Rectal smooth muscle tissue (tissue), 1 donor: ENCODE measurements around the gene RARB.

Experiments
- H3K27ac ChIP-seq: one replicate; pipeline ENCODE4 v1.7.0; 2013; ENCODE audit warnings: low read depth, low read length, inconsistent platforms
- H3K27me3 ChIP-seq: one replicate; pipeline ENCODE4 v1.7.0; 2013; ENCODE audit warnings: low read length; ENCODE audit not compliant: control insufficient read depth, insufficient read depth
- H3K36me3 ChIP-seq: one replicate; pipeline ENCODE4 v1.7.0; 2013; ENCODE audit warnings: low read length; ENCODE audit not compliant: control insufficient read depth, insufficient read depth
- H3K4me1 ChIP-seq: one replicate; pipeline ENCODE4 v1.7.0; 2013; ENCODE audit warnings: low read length; ENCODE audit not compliant: control insufficient read depth, insufficient read depth
- H3K4me3 ChIP-seq: one replicate; pipeline ENCODE4 v1.7.0; 2013; ENCODE audit warnings: low read length
- H3K9ac ChIP-seq: one replicate; pipeline ENCODE4 v1.7.0; 2013; ENCODE audit warnings: low read length

RARB gene

GRCh38 chr3:25485673-25486072 lies 57.6 kb downstream of the RARB start:
- H3K36me3 ChIP-seq = no peaks in the 10 kb centered on the region
- H3K4me1 ChIP-seq = no peaks in the 10 kb centered on the region
- H3K27me3 ChIP-seq = no peaks in the 10 kb centered on the region
- no peak overlapping the region for H3K27ac ChIP-seq
- H3K4me3 ChIP-seq = no peak overlapping the region
- H3K9ac ChIP-seq = no peak overlapping the region

GRCh38 chr3:25486932-25487331 lies 58.9 kb downstream of the RARB start:
- Histone ChIP-seq H3K27ac (no peak overlapping the region), H3K4me3 (no peak overlapping the region), H3K9ac (no peak overlapping the region), H3K27me3 (no peaks in the 10 kb centered on the region), H3K36me3 (no peaks in the 10 kb centered on the region), H3K4me1 (no peaks in the 10 kb centered on the region)

- Histone ChIP-seq H3K36me3 (no peaks in the 10 kb centered on the region), H3K27ac (no peak overlapping the region), H3K9ac (no peak overlapping the region), H3K4me3 (no peak overlapping the region), H3K4me1 (no peaks in the 10 kb centered on the region), H3K27me3 (no peaks in the 10 kb centered on the region)
These were observed 62.0 kb downstream of the RARB start for GRCh38 chr3:25489858-25490593.

- Histone ChIP-seq H3K9ac (no peak overlapping the region), H3K4me3 (no peak overlapping the region), H3K36me3 (no peaks in the 10 kb centered on the region), H3K27ac (no peak overlapping the region), H3K27me3 (no peaks in the 10 kb centered on the region), H3K4me1 (no peaks in the 10 kb centered on the region)
These were observed 65.2 kb downstream of the RARB start for GRCh38 chr3:25493246-25493645.

GRCh38 chr3:25493786-25494185 lies 65.7 kb downstream of the RARB start:
- Histone ChIP-seq H3K4me1 (no peaks in the 10 kb centered on the region), H3K4me3 (no peak overlapping the region), H3K27me3 (no peaks in the 10 kb centered on the region), H3K27ac (no peak overlapping the region), H3K36me3 (no peaks in the 10 kb centered on the region), H3K9ac (no peak overlapping the region)

- no peaks in the 10 kb centered on the region for H3K27me3 ChIP-seq
- H3K36me3 ChIP-seq = no peaks in the 10 kb centered on the region
- H3K4me1 ChIP-seq = no peaks in the 10 kb centered on the region
- H3K4me3 ChIP-seq = no peak overlapping the region
- no peak overlapping the region for H3K27ac ChIP-seq
- H3K9ac ChIP-seq = no peak overlapping the region
These were observed 67.2 kb downstream of the RARB start for GRCh38 chr3:25495304-25495703.

GRCh38 chr3:25495726-25496253 lies 67.7 kb downstream of the RARB start:
- Histone ChIP-seq H3K36me3 (no peaks in the 10 kb centered on the region), H3K4me3 (no peak overlapping the region), H3K9ac (no peak overlapping the region), H3K27ac (no peak overlapping the region), H3K4me1 (no peaks in the 10 kb centered on the region), H3K27me3 (no peaks in the 10 kb centered on the region)

- Histone ChIP-seq H3K4me3 (no peak overlapping the region), H3K4me1 (no peaks in the 10 kb centered on the region), H3K27me3 (no peaks in the 10 kb centered on the region), H3K36me3 (peaks cover 3% of the 10 kb centered on the region), H3K27ac (no peak overlapping the region), H3K9ac (no peak overlapping the region)
These were observed 69.0 kb downstream of the RARB start for GRCh38 chr3:25497096-25497495.

- Histone ChIP-seq H3K27me3 (no peaks in the 10 kb centered on the region), H3K27ac (no peak overlapping the region), H3K9ac (no peak overlapping the region), H3K36me3 (peaks cover 3% of the 10 kb centered on the region), H3K4me1 (no peaks in the 10 kb centered on the region), H3K4me3 (no peak overlapping the region)
These were observed 72.7 kb downstream of the RARB start for GRCh38 chr3:25500706-25501210.

GRCh38 chr3:25502233-25502632 lies 74.2 kb downstream of the RARB start:
- Histone ChIP-seq H3K27me3 (no peaks in the 10 kb centered on the region), H3K9ac (no peak overlapping the region), H3K27ac (no peak overlapping the region), H3K4me3 (no peak overlapping the region), H3K36me3 (peaks cover 3% of the 10 kb centered on the region), H3K4me1 (no peaks in the 10 kb centered on the region)

- Histone ChIP-seq H3K9ac (no peak overlapping the region), H3K27me3 (no peaks in the 10 kb centered on the region), H3K4me3 (no peak overlapping the region), H3K4me1 (peaks cover under 1% of the 10 kb centered on the region), H3K27ac (no peak overlapping the region), H3K36me3 (peaks cover 3% of the 10 kb centered on the region)
These were observed 75.8 kb downstream of the RARB start for GRCh38 chr3:25503898-25504301.

- H3K4me1 ChIP-seq = peaks cover 4% of the 10 kb centered on the region
- H3K4me3 ChIP-seq = no peak overlapping the region
- no peak overlapping the region for H3K9ac ChIP-seq
- no peak overlapping the region for H3K27ac ChIP-seq
- no peaks in the 10 kb centered on the region for H3K27me3 ChIP-seq
- H3K36me3 ChIP-seq = peaks cover 3% of the 10 kb centered on the region
These were observed 77.5 kb downstream of the RARB start for GRCh38 chr3:25505581-25505980.

- no peak overlapping the region for H3K9ac ChIP-seq
- peaks cover 4% of the 10 kb centered on the region for H3K4me1 ChIP-seq
- no peak overlapping the region for H3K4me3 ChIP-seq
- no peaks in the 10 kb centered on the region for H3K36me3 ChIP-seq
- no peak overlapping the region for H3K27ac ChIP-seq
- no peaks in the 10 kb centered on the region for H3K27me3 ChIP-seq
These were observed 79.7 kb downstream of the RARB start for GRCh38 chr3:25507811-25508210.
